ENCODE data around the gene WDR81. TPM values are rescaled to one million over a fixed set of nuclear protein-coding genes. Genes with fewer than 3 reads are reported as not detected.
"Not testable (repeated sequence)": the region's sequence is repeated elsewhere in the genome, so short reads cannot be mapped to it uniquely, and the experiment has no call there.

The WDR81 gene
- total and polyA plus RNA-seq, 7 experiments from 2014 or later, result 9.8 to 55.1 (median 36.6) TPM

- POLR2A ChIA-PET, result interaction anchor here (0.7 kb wide), 2 partner anchors 24 to 634 kb away, joined by 4 to 5 read pairs; no protein-coding TSS in a partner anchor
Observed at GRCh38 chr17:1688405-1688804, 36.1 kb upstream of the WDR81 start.

GRCh38 chr17:1690544-1691221, 33.8 kb upstream of the WDR81 start:
- H3K4me1 ChIP-seq (ENCODE audit: control insufficient read depth in 2 of 2, insufficient read depth in 2 of 2, low read length in 2 of 2), result no peaks in the 10 kb centered on the region
- H3K9me3 ChIP-seq (ENCODE audit: control insufficient read depth in 2 of 3, low read length in 3 of 3), result no peaks in the 10 kb centered on the region
- no peaks in the 10 kb centered on the region for H3K36me3 ChIP-seq (ENCODE audit: control insufficient read depth in 2 of 3, insufficient read depth in 3 of 3, low read length in 3 of 3)
- peaks cover 0 to 3% (median 0%) of the 10 kb centered on the region in 11 donors for H3K9me3 Mint-ChIP-seq
- H3K4me1 Mint-ChIP-seq, result peaks cover 0 to 5% (median 0%) of the 10 kb centered on the region in 7 donors
- POLR2A ChIA-PET, result no interaction called here
- H3K4me3 ChIP-seq (ENCODE audit: low read length), result no peak overlapping the region
- ATAC-seq (no peak), DNase-seq (no peak)
- H3K27ac Mint-ChIP-seq, result peak overlapping the region in 1 of 9 donors; percentile 48
- H3K27me3 Mint-ChIP-seq, result peaks cover 0 to 11% (median 4%) of the 10 kb centered on the region in 5 donors
- intact Hi-C loops (cut with micrococcal nuclease), result no loop called here
- no peaks in the 10 kb centered on the region for H3K27me3 ChIP-seq (ENCODE audit: control insufficient read depth in 2 of 2, insufficient read depth in 2 of 2, low read length in 2 of 2)
- H3K27ac ChIP-seq (ENCODE audit: low read depth, low read length), result no peak overlapping the region
- CTCF ChIA-PET, result interaction anchor here (0.6 to 0.7 kb wide), 2 partner anchors 17 to 179 kb away, joined by 3 to 7 read pairs; no protein-coding TSS in a partner anchor
- H3K36me3 Mint-ChIP-seq, result peaks cover 0 to 4% (median 3%) of the 10 kb centered on the region in 5 donors
- no peak overlapping the region for H3K4me3 Mint-ChIP-seq

More at GRCh38 chr17:1688405-1688804, 36.1 kb upstream of the WDR81 start:
- H3K27me3 Mint-ChIP-seq, result peaks cover 0 to 11% (median 2%) of the 10 kb centered on the region in 5 donors
- DNase-seq; H3K9me3 Mint-ChIP-seq; CTCF ChIA-PET; H3K36me3 ChIP-seq (ENCODE audit: control insufficient read depth in 2 of 3, insufficient read depth in 3 of 3, low read length in 3 of 3); H3K27ac ChIP-seq (ENCODE audit: low read depth, low read length); H3K4me3 ChIP-seq (ENCODE audit: low read length); H3K9me3 ChIP-seq (ENCODE audit: control insufficient read depth in 2 of 3, low read length in 3 of 3); H3K27ac Mint-ChIP-seq; H3K4me3 Mint-ChIP-seq; H3K4me1 ChIP-seq (ENCODE audit: control insufficient read depth in 2 of 2, insufficient read depth in 2 of 2, low read length in 2 of 2); H3K27me3 ChIP-seq (ENCODE audit: control insufficient read depth in 2 of 2, insufficient read depth in 2 of 2, low read length in 2 of 2); ATAC-seq: not testable (repeated sequence)
- intact Hi-C loops (cut with micrococcal nuclease), result loop anchor here in 1 of 2 donors (5.0 kb wide), 1 partner anchor 581 kb away; no protein-coding TSS in a partner anchor
- peaks cover 6 to 12% (median 10%) of the 10 kb centered on the region in 5 donors for H3K36me3 Mint-ChIP-seq
- peaks cover 12 to 22% (median 17%) of the 10 kb centered on the region in 7 donors for H3K4me1 Mint-ChIP-seq

- ChIA-PET POLR2A (no interaction called here), CTCF (no interaction called here)
- no peaks in the 10 kb centered on the region for H3K4me1 Mint-ChIP-seq
- Histone ChIP-seq H3K27me3 (ENCODE audit: control insufficient read depth in 2 of 2, insufficient read depth in 2 of 2, low read length in 2 of 2) (no peaks in the 10 kb centered on the region), H3K4me1 (ENCODE audit: control insufficient read depth in 2 of 2, insufficient read depth in 2 of 2, low read length in 2 of 2) (no peaks in the 10 kb centered on the region), H3K36me3 (ENCODE audit: control insufficient read depth in 2 of 3, insufficient read depth in 3 of 3, low read length in 3 of 3) (no peaks in the 10 kb centered on the region), H3K9me3 (ENCODE audit: control insufficient read depth in 2 of 3, low read length in 3 of 3) (no peaks in the 10 kb centered on the region), H3K4me3 (ENCODE audit: low read length) (no peak overlapping the region), H3K27ac (ENCODE audit: low read depth, low read length) (no peak overlapping the region)
- no peak overlapping the region for H3K4me3 Mint-ChIP-seq
- intact Hi-C loops (cut with micrococcal nuclease), result no loop called here
- no peak overlapping the region for H3K27ac Mint-ChIP-seq
- DNase-seq, result no peak
- peaks cover 0 to 11% (median 4%) of the 10 kb centered on the region in 5 donors for H3K27me3 Mint-ChIP-seq
- H3K9me3 Mint-ChIP-seq, result peaks cover 0 to 3% (median 0%) of the 10 kb centered on the region in 11 donors
- no peak for ATAC-seq
- H3K36me3 Mint-ChIP-seq, result peaks cover 0 to 4% (median 3%) of the 10 kb centered on the region in 5 donors
Observed at GRCh38 chr17:1693339-1693738, 31.2 kb upstream of the WDR81 start.

- no peaks in the 10 kb centered on the region for H3K9me3 ChIP-seq (ENCODE audit: control insufficient read depth in 2 of 3, low read length in 3 of 3)
- POLR2A ChIA-PET, result no interaction called here
- no peak overlapping the region for H3K4me3 ChIP-seq (ENCODE audit: low read length)
- H3K27me3 ChIP-seq (ENCODE audit: control insufficient read depth in 2 of 2, insufficient read depth in 2 of 2, low read length in 2 of 2), result no peaks in the 10 kb centered on the region
- no peak overlapping the region for H3K27ac ChIP-seq (ENCODE audit: low read depth, low read length)
- Mint-ChIP-seq H3K4me3 (no peak overlapping the region), H3K27me3 (peaks cover 0 to 11% (median 5%) of the 10 kb centered on the region in 5 donors), H3K9me3 (peaks cover 0 to 3% (median 0%) of the 10 kb centered on the region in 11 donors), H3K27ac (no peak overlapping the region), H3K4me1 (no peaks in the 10 kb centered on the region), H3K36me3 (peaks cover 0 to 4% (median 3%) of the 10 kb centered on the region in 5 donors)
- ATAC-seq (no peak), DNase-seq (no peak)
- intact Hi-C loops (cut with micrococcal nuclease), result no loop called here
- H3K4me1 ChIP-seq (ENCODE audit: control insufficient read depth in 2 of 2, insufficient read depth in 2 of 2, low read length in 2 of 2), result no peaks in the 10 kb centered on the region
- CTCF ChIA-PET, result no interaction called here
- H3K36me3 ChIP-seq (ENCODE audit: control insufficient read depth in 2 of 3, insufficient read depth in 3 of 3, low read length in 3 of 3), result no peaks in the 10 kb centered on the region
Observed at GRCh38 chr17:1695365-1695764, 29.1 kb upstream of the WDR81 start.

- H3K27ac ChIP-seq (ENCODE audit: low read depth, low read length), result no peak overlapping the region
- intact Hi-C loops (cut with micrococcal nuclease), result no loop called here
- H3K27ac Mint-ChIP-seq, result no peak overlapping the region
Observed at GRCh38 chr17:1697681-1698080, 26.8 kb upstream of the WDR81 start.

GRCh38 chr17:1699891-1700290, 24.6 kb upstream of the WDR81 start:
- H3K27me3 Mint-ChIP-seq; H3K36me3 Mint-ChIP-seq; H3K36me3 ChIP-seq (ENCODE audit: control insufficient read depth in 2 of 3, insufficient read depth in 3 of 3, low read length in 3 of 3); H3K4me3 Mint-ChIP-seq; ATAC-seq; H3K27me3 ChIP-seq (ENCODE audit: control insufficient read depth in 2 of 2, insufficient read depth in 2 of 2, low read length in 2 of 2); H3K9me3 Mint-ChIP-seq; CTCF ChIA-PET; H3K4me3 ChIP-seq (ENCODE audit: low read length); H3K9me3 ChIP-seq (ENCODE audit: control insufficient read depth in 2 of 3, low read length in 3 of 3); DNase-seq; intact Hi-C loops (cut with micrococcal nuclease); H3K27ac ChIP-seq (ENCODE audit: low read depth, low read length); POLR2A ChIA-PET; H3K4me1 Mint-ChIP-seq; H3K4me1 ChIP-seq (ENCODE audit: control insufficient read depth in 2 of 2, insufficient read depth in 2 of 2, low read length in 2 of 2); H3K27ac Mint-ChIP-seq: not testable (repeated sequence)

More at GRCh38 chr17:1697681-1698080, 26.8 kb upstream of the WDR81 start:
- DNase-seq, result no peak
- Histone ChIP-seq H3K4me1 (ENCODE audit: control insufficient read depth in 2 of 2, insufficient read depth in 2 of 2, low read length in 2 of 2) (no peaks in the 10 kb centered on the region), H3K36me3 (ENCODE audit: control insufficient read depth in 2 of 3, insufficient read depth in 3 of 3, low read length in 3 of 3) (no peaks in the 10 kb centered on the region), H3K4me3 (ENCODE audit: low read length) (no peak overlapping the region), H3K9me3 (ENCODE audit: control insufficient read depth in 2 of 3, low read length in 3 of 3) (no peaks in the 10 kb centered on the region), H3K27me3 (ENCODE audit: control insufficient read depth in 2 of 2, insufficient read depth in 2 of 2, low read length in 2 of 2) (no peaks in the 10 kb centered on the region)
- no peak for ATAC-seq
- H3K9me3 Mint-ChIP-seq, result no peaks in the 10 kb centered on the region
- peaks cover 0 to 7% (median 3%) of the 10 kb centered on the region in 5 donors for H3K27me3 Mint-ChIP-seq
- POLR2A ChIA-PET, result no interaction called here
- no peaks in the 10 kb centered on the region for H3K36me3 Mint-ChIP-seq
- no peak overlapping the region for H3K4me3 Mint-ChIP-seq
- H3K4me1 Mint-ChIP-seq, result no peaks in the 10 kb centered on the region
- CTCF ChIA-PET, result no interaction called here

- Histone ChIP-seq H3K27ac (ENCODE audit: low read depth, low read length) (no peak overlapping the region), H3K27me3 (ENCODE audit: control insufficient read depth in 2 of 2, insufficient read depth in 2 of 2, low read length in 2 of 2) (no peaks in the 10 kb centered on the region), H3K36me3 (ENCODE audit: control insufficient read depth in 2 of 3, insufficient read depth in 3 of 3, low read length in 3 of 3) (no peaks in the 10 kb centered on the region), H3K4me1 (ENCODE audit: control insufficient read depth in 2 of 2, insufficient read depth in 2 of 2, low read length in 2 of 2) (peaks cover 0 to 4% of the 10 kb centered on the region in 2 donors), H3K4me3 (ENCODE audit: low read length) (no peak overlapping the region), H3K9me3 (ENCODE audit: control insufficient read depth in 2 of 3, low read length in 3 of 3) (no peaks in the 10 kb centered on the region)
- intact Hi-C loops (cut with micrococcal nuclease), result no loop called here
- ATAC-seq (no peak), DNase-seq (no peak)
- ChIA-PET CTCF (no interaction called here), POLR2A (no interaction called here)
- H3K27ac Mint-ChIP-seq, result no peak overlapping the region
- H3K9me3 Mint-ChIP-seq, result no peaks in the 10 kb centered on the region
- H3K36me3 Mint-ChIP-seq, result peaks cover 0 to 8% (median 0%) of the 10 kb centered on the region in 5 donors
- H3K4me1 Mint-ChIP-seq, result peaks cover 0 to 1% (median 0%) of the 10 kb centered on the region in 7 donors
- peaks cover 9 to 30% (median 16%) of the 10 kb centered on the region in 5 donors for H3K27me3 Mint-ChIP-seq
- no peak overlapping the region for H3K4me3 Mint-ChIP-seq
Observed at GRCh38 chr17:1703063-1703462, 21.4 kb upstream of the WDR81 start.

Data from naive thymus-derived CD4-positive, alpha-beta T cell (primary cell).